Karpas-422 (cell line): ENCODE data around the gene CIART. TPM values are rescaled to one million over a fixed set of nuclear protein-coding genes. Genes with fewer than 3 reads are reported as not detected.
"Not testable (repeated sequence)": the region's sequence is repeated elsewhere in the genome, so short reads cannot be mapped to it uniquely, and the experiment has no call there.

Experiments used
- DNase-seq: peaks from one replicate; pipeline ENCODE4 v3.0.0-alpha.2; 2015
- H2AFZ ChIP-seq: fragments of 200-600 bp; sonication (generic); 2 replicates; pipeline ENCODE4 v1.6.1; 2014; ENCODE audit warnings: antibody characterized with exemption, low read length, mixed read lengths
- H3K27ac ChIP-seq: fragments of 200-600 bp; sonication (generic); 2 replicates; pipeline ENCODE4 v1.5.1; 2014; ENCODE audit warnings: mild to moderate bottlenecking, low read length, moderate library complexity
- H3K27me3 ChIP-seq: fragments of 200-600 bp; sonication (generic); 2 replicates; pipeline ENCODE4 v1.6.1; 2014; ENCODE audit warnings: low read length, mixed read lengths
- H3K36me3 ChIP-seq: fragments of 200-600 bp; sonication (generic); 2 replicates; pipeline ENCODE4 v1.6.1; 2014; ENCODE audit warnings: low read length, mixed read lengths; ENCODE audit not compliant: insufficient read depth
- H3K4me1 ChIP-seq: fragments of 200-600 bp; sonication (generic); 2 replicates; pipeline ENCODE4 v1.6.1; 2014; ENCODE audit warnings: mild to moderate bottlenecking, low read length, mixed read lengths
- H3K4me2 ChIP-seq: fragments of 200-600 bp; sonication (generic); 2 replicates; pipeline ENCODE4 v1.6.1; 2014; ENCODE audit warnings: low read length, low read depth, mild to moderate bottlenecking; ENCODE audit not compliant: poor library complexity, severe bottlenecking
- H3K4me3 ChIP-seq: fragments of 200-600 bp; sonication (generic); 2 replicates; pipeline ENCODE4 v1.5.1; 2014; ENCODE audit warnings: mild to moderate bottlenecking, antibody characterized with exemption, low read length, mixed read lengths
- H3K79me2 ChIP-seq: fragments of 200-600 bp; sonication (generic); 2 replicates; pipeline ENCODE4 v1.6.1; 2014; ENCODE audit warnings: mild to moderate bottlenecking, low read length, mixed read lengths
- H3K9ac ChIP-seq: fragments of 200-600 bp; sonication (generic); 2 replicates; pipeline ENCODE4 v1.6.0; 2014; ENCODE audit warnings: low read length
- H3K9me2 ChIP-seq: fragments of 200-600 bp; sonication (generic), shearing (Covaris generic); replicated peaks from 2 replicates; pipeline ENCODE4 v1.6.0; 2014; ENCODE audit warnings: mild to moderate bottlenecking, low read length, moderate library complexity; ENCODE audit not compliant: insufficient read depth
- H3K9me3 ChIP-seq: fragments of 300-700, 200-600 bp; sonication (generic); 2 replicates; pipeline ENCODE4 v1.6.1; 2014; ENCODE audit warnings: low read length, mixed read lengths
- H4K20me1 ChIP-seq: fragments of 200-600 bp; sonication (generic); 2 replicates; pipeline ENCODE4 v1.6.1; 2014; ENCODE audit warnings: mild to moderate bottlenecking, antibody characterized with exemption, low read length, low read depth; ENCODE audit not compliant: insufficient read depth
- total RNA-seq: library from RNA; depleted of rRNA; stranded (reverse); fragments of >200 nt; shearing (Covaris generic); gene quantifications from 2 replicates; pipeline ENCODE4 v1.2.3, GENCODE V29; 2014; ENCODE audit warnings: low replicate concordance

The CIART gene
- total RNA-seq, 1 experiment from 2014 or later = 4.1 TPM

- Histone ChIP-seq H3K9me2 (no peaks in the 10 kb centered on the region), H3K9ac (no peak overlapping the region), H3K27ac (no peak overlapping the region), H4K20me1 (no peaks in the 10 kb centered on the region), H3K4me1 (peaks cover 6% of the 10 kb centered on the region), H3K79me2 (no peaks in the 10 kb centered on the region), H3K4me3 (no peak overlapping the region), H3K27me3 (no peaks in the 10 kb centered on the region), H3K9me3 (no peaks in the 10 kb centered on the region), H2AFZ (no peak overlapping the region), H3K36me3 (no peaks in the 10 kb centered on the region), H3K4me2 (no peak overlapping the region)
- DNase-seq = no peak
Measured at GRCh38 chr1:150309758-150310508, 27.6 kb downstream of the CIART start.

- Histone ChIP-seq H3K27ac (no peak overlapping the region), H4K20me1 (no peaks in the 10 kb centered on the region), H3K4me1 (peaks cover 16% of the 10 kb centered on the region), H3K9me3 (no peaks in the 10 kb centered on the region), H2AFZ (no peak overlapping the region), H3K9ac (no peak overlapping the region), H3K79me2 (no peaks in the 10 kb centered on the region), H3K9me2 (no peaks in the 10 kb centered on the region), H3K4me2 (no peak overlapping the region), H3K27me3 (no peaks in the 10 kb centered on the region), H3K4me3 (no peak overlapping the region), H3K36me3 (no peaks in the 10 kb centered on the region)
- DNase-seq = no peak
Measured at GRCh38 chr1:150311762-150312161, 29.4 kb downstream of the CIART start.

GRCh38 chr1:150314691-150315090 lies 32.3 kb downstream of the CIART start:
- H3K4me3 ChIP-seq, H3K4me2 ChIP-seq, H4K20me1 ChIP-seq, H3K9me3 ChIP-seq, H2AFZ ChIP-seq, DNase-seq, H3K36me3 ChIP-seq, H3K79me2 ChIP-seq, H3K9ac ChIP-seq, H3K27me3 ChIP-seq, H3K9me2 ChIP-seq, H3K27ac ChIP-seq: not testable (repeated sequence)
- H3K4me1 ChIP-seq = peaks cover 16% of the 10 kb centered on the region

- Histone ChIP-seq H3K9ac (no peak overlapping the region), H3K4me2 (peak overlapping the region; percentile 93), H3K27ac (no peak overlapping the region), H3K9me3 (no peaks in the 10 kb centered on the region), H3K79me2 (peaks cover 40% of the 10 kb centered on the region), H3K4me3 (peak overlapping the region; percentile 90), H3K9me2 (no peaks in the 10 kb centered on the region), H3K4me1 (peaks cover 16% of the 10 kb centered on the region), H4K20me1 (peaks cover 9% of the 10 kb centered on the region), H2AFZ (no peak overlapping the region), H3K27me3 (no peaks in the 10 kb centered on the region), H3K36me3 (peaks cover 18% of the 10 kb centered on the region; the same call in 1 of the 2 replicates)
- DNase-seq = no peak
Measured at GRCh38 chr1:150320667-150320978, 38.3 kb downstream of the CIART start.

GRCh38 chr1:150321826-150322166 lies 39.4 kb downstream of the CIART start:
- no peak for DNase-seq
- H3K9ac ChIP-seq = peak overlapping the region; percentile 92
- H4K20me1 ChIP-seq = peaks cover 9% of the 10 kb centered on the region
- H3K79me2 ChIP-seq = peaks cover 50% of the 10 kb centered on the region
- H3K36me3 ChIP-seq = peaks cover 28% of the 10 kb centered on the region; the same call in 1 of the 2 replicates
- H3K4me3 ChIP-seq = peak overlapping the region; percentile 90
- H3K4me2 ChIP-seq = peak overlapping the region; percentile 93
- no peaks in the 10 kb centered on the region for H3K9me3 ChIP-seq
- no peaks in the 10 kb centered on the region for H3K27me3 ChIP-seq
- H3K27ac ChIP-seq = peak overlapping the region; percentile 63
- peaks cover 9% of the 10 kb centered on the region for H3K4me1 ChIP-seq
- 0 out of 2 replicates have a peak overlapping the region, but pooled peaks have one; percentile 46 for H2AFZ ChIP-seq
- H3K9me2 ChIP-seq = no peaks in the 10 kb centered on the region

GRCh38 chr1:150322310-150322709 lies 40.0 kb downstream of the CIART start:
- H3K4me3 ChIP-seq = peak overlapping the region; percentile 90
- H3K4me2 ChIP-seq = peak overlapping the region; percentile 93
- H3K27me3 ChIP-seq = no peaks in the 10 kb centered on the region
- peaks cover 10% of the 10 kb centered on the region for H4K20me1 ChIP-seq
- H3K36me3 ChIP-seq = peaks cover 30% of the 10 kb centered on the region
- H3K27ac ChIP-seq = no peak overlapping the region; the same call in 1 of the 2 replicates
- H2AFZ ChIP-seq = no peak overlapping the region
- peak overlapping the region; percentile 92 for H3K9ac ChIP-seq
- no peaks in the 10 kb centered on the region for H3K9me2 ChIP-seq
- no peak for DNase-seq
- no peaks in the 10 kb centered on the region for H3K9me3 ChIP-seq
- H3K79me2 ChIP-seq = peaks cover 52% of the 10 kb centered on the region
- peaks cover 9% of the 10 kb centered on the region for H3K4me1 ChIP-seq

- DNase-seq = no peak
- H3K36me3 ChIP-seq = peaks cover 38% of the 10 kb centered on the region
- no peak overlapping the region for H3K27ac ChIP-seq
- no peaks in the 10 kb centered on the region for H3K9me3 ChIP-seq
- no peaks in the 10 kb centered on the region for H4K20me1 ChIP-seq
- no peak overlapping the region for H3K9ac ChIP-seq
- H3K9me2 ChIP-seq = no peaks in the 10 kb centered on the region
- H3K4me1 ChIP-seq = no peaks in the 10 kb centered on the region
- H3K4me3 ChIP-seq = no peak overlapping the region
- no peaks in the 10 kb centered on the region for H3K27me3 ChIP-seq
- peaks cover 10% of the 10 kb centered on the region; the same call in 1 of the 2 replicates for H3K79me2 ChIP-seq
- no peak overlapping the region for H3K4me2 ChIP-seq
- no peak overlapping the region for H2AFZ ChIP-seq
Measured at GRCh38 chr1:150332651-150333290, 50.4 kb downstream of the CIART start.
